Panc1 (cell line): Measurements from ENCODE around the gene CHRND.

Experiments used
- POLR2AphosphoS5 ChIP-seq: IDR thresholded peaks from 2 replicates; pipeline ENCODE4 v1.6.1; 2012; ENCODE audit warnings: mild to moderate bottlenecking, low read depth, low read length, moderate library complexity
- SIN3A ChIP-seq: IDR thresholded peaks from 2 replicates; pipeline ENCODE4 v1.6.1; 2012; ENCODE audit warnings: low read depth, mild to moderate bottlenecking, low read length, moderate library complexity, borderline replicate concordance; ENCODE audit not compliant: insufficient read depth
- TCF7L2 ChIP-seq: IDR thresholded peaks from 2 replicates; pipeline ENCODE4 v1.6.1; 2011; ENCODE audit warnings: mild to moderate bottlenecking, low read depth, low read length, inconsistent platforms
- TF ChIP-seq, protein P1 (sequence below): fragments of 450-650 bp; IDR thresholded peaks from 2 replicates; pipeline ENCODE4 v1.5.1; 2017; ENCODE audit warnings: mild to moderate bottlenecking

DNA sequence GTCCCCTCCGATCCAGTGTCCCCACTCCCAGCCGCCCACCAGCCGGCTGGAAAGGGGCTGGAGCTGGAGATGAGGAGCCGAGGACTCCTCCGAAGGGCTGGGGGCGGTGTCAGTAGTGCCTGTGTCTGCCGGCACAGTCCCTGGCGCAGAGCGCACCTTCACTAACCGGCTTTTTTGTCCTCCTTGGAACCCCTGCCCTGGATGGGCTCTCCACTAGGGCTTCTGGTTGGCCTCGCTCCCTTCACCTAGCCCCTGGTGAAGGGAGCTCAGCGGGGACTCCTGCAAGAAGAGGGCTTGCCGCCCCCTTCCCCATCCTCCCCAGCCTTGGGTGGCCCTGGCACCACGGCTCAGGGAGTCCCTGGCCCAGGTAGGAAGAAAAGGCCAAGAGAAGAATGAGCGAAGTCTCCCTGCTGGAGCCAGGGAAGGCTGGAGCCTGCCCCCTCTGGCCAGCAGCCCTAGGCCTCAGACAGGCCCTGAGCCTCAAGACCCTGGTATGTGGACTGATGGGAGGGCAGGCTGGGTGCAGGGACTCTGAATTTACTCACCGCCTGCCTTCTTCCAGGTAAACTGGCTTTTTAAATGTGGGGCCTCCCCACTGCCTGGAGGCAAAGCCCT is 37.8 kb upstream of the CHRND start:
- TF ChIP-seq, protein P1, sequence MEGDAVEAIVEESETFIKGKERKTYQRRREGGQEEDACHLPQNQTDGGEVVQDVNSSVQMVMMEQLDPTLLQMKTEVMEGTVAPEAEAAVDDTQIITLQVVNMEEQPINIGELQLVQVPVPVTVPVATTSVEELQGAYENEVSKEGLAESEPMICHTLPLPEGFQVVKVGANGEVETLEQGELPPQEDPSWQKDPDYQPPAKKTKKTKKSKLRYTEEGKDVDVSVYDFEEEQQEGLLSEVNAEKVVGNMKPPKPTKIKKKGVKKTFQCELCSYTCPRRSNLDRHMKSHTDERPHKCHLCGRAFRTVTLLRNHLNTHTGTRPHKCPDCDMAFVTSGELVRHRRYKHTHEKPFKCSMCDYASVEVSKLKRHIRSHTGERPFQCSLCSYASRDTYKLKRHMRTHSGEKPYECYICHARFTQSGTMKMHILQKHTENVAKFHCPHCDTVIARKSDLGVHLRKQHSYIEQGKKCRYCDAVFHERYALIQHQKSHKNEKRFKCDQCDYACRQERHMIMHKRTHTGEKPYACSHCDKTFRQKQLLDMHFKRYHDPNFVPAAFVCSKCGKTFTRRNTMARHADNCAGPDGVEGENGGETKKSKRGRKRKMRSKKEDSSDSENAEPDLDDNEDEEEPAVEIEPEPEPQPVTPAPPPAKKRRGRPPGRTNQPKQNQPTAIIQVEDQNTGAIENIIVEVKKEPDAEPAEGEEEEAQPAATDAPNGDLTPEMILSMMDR, result no peak
- no peak for TF ChIP-seq TCF7L2
- TF ChIP-seq POLR2AphosphoS5, result no peak
- no peak for TF ChIP-seq SIN3A
